ENCODE results near the gene SELL.
"Not testable (repeated sequence)": the region's sequence is repeated elsewhere in the genome, so short reads cannot be mapped to it uniquely, and the experiment has no call there.

DNA sequence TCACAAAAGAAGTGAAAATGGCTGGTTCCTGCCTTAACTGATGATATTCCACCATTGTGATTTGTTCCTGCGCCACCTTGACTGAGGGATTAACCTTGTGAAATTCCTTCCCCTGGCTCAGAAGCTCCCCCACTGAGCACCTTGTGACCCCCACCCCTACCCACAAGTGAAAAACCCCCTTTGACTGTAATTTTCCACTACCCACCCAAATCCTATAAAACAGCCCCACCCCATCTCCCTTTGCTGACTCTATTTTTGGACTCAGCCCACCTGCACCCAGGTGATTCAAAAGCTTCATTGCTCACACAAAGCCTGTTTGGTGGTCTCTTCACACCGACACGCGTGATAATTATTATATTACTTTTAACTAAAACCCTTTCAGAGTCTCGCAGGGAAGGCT is 23.0 kb downstream of the SELL start:
- not testable (repeated sequence) for TF ChIP-seq CTCF, EZH2, EZH2phosphoT487 (IDR thresholded peaks at IDR 0.05)
